NCI-H1092 treated with DMSO at 0.1 percent for 48 hours (cell line): Measurements from ENCODE around the gene ZNF516.

Experiments
- DNase-seq: peaks from one replicate; lab custom pipeline; 2025; lab: John Stamatoyannopoulos, UW

Gene ZNF516

GRCh38 chr18:76441668-76442412 is 53.2 kb downstream of the ZNF516 start:
- DNase-seq = no peak

- DNase-seq = no peak
Observed at GRCh38 chr18:76441002-76441667, 53.9 kb downstream of the ZNF516 start.

GRCh38 chr18:76437910-76438309 is 57.1 kb downstream of the ZNF516 start:
- no peak for DNase-seq

GRCh38 chr18:76437011-76437410 is 58.0 kb downstream of the ZNF516 start:
- DNase-seq = no peak

GRCh38 chr18:76436342-76436741 is 58.7 kb downstream of the ZNF516 start:
- DNase-seq = no peak

- no peak for DNase-seq
Observed at GRCh38 chr18:76435316-76435989, 59.6 kb downstream of the ZNF516 start.

GRCh38 chr18:76434452-76434851 is 60.6 kb downstream of the ZNF516 start:
- DNase-seq = no peak

- DNase-seq = no peak
Observed at GRCh38 chr18:76433788-76434187, 61.3 kb downstream of the ZNF516 start.

GRCh38 chr18:76432970-76433767 is 61.9 kb downstream of the ZNF516 start:
- DNase-seq = no peak

- DNase-seq = no peak
Observed at GRCh38 chr18:76432274-76432755, 62.7 kb downstream of the ZNF516 start.

- DNase-seq = no peak
Observed at GRCh38 chr18:76431437-76432273, 63.4 kb downstream of the ZNF516 start.

- DNase-seq = no peak
Observed at GRCh38 chr18:76430636-76431035, 64.4 kb downstream of the ZNF516 start.

- DNase-seq = no peak
Observed at GRCh38 chr18:76429262-76430126, 65.5 kb downstream of the ZNF516 start.

- no peak for DNase-seq
Observed at GRCh38 chr18:76428396-76429261, 66.4 kb downstream of the ZNF516 start.

GRCh38 chr18:76426737-76427305 is 68.2 kb downstream of the ZNF516 start:
- DNase-seq = no peak

GRCh38 chr18:76425146-76426131 is 69.6 kb downstream of the ZNF516 start:
- no peak for DNase-seq

- no peak for DNase-seq
Observed at GRCh38 chr18:76422838-76423237, 72.2 kb downstream of the ZNF516 start.

GRCh38 chr18:76422121-76422520 is 72.9 kb downstream of the ZNF516 start:
- no peak for DNase-seq
